GM10266 (cell line): ENCODE results near the gene CDH12.
"Not testable (repeated sequence)": the region's sequence is repeated elsewhere in the genome, so short reads cannot be mapped to it uniquely, and the experiment has no call there.

Experiments used
- DNase-seq: peaks from one replicate; pipeline ENCODE4 v3.0.0; 2012; ENCODE audit errors: extremely low spot score
- CTCF ChIP-seq: IDR thresholded peaks from 2 replicates; pipeline ENCODE4 v1.5.1; 2012; ENCODE audit warnings: mild to moderate bottlenecking, low read depth; ENCODE audit not compliant: control insufficient read depth, insufficient read depth; ENCODE audit errors: missing control alignments

Gene CDH12

DNA sequence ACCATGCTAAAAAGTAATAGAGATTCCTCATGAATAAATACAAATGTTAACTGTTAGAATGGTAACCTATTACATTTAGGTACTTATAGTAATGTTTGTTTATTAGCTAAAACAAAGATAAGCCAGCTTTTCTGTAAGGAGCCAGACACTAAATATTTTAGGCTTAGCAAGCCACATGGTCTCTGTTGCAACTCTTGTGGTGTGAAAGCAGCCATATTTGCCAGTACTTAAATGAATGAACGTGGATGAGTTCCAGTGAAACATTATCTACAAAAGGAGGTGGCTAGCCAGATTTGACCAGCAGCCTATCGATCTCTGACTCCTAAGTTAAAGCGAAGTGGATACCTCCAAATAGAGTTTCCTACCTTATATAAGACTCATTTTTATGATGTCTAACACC, 331.6 kb downstream of the CDH12 start:
- DNase-seq = no peak
- no peak for TF ChIP-seq CTCF

DNA sequence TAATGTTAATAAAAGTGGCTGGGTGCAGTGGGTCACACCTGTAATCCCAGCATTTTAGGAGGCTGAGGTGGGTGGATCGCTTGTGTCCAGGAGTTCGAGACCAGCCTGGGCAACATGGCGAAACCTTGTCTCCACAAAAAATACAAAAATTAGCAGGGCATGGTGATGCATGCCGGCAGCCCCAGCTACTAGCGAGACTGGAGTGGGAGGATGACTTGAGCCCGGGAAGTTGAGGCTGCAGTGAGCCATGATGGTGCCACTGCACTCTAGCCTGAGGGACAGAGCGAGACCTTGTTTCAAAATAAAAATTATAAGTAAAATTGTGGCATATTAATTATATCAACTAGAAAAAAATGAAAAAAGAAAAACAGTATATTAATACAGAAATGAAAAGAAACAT, 336.6 kb downstream of the CDH12 start:
- not testable (repeated sequence) for DNase-seq

DNA sequence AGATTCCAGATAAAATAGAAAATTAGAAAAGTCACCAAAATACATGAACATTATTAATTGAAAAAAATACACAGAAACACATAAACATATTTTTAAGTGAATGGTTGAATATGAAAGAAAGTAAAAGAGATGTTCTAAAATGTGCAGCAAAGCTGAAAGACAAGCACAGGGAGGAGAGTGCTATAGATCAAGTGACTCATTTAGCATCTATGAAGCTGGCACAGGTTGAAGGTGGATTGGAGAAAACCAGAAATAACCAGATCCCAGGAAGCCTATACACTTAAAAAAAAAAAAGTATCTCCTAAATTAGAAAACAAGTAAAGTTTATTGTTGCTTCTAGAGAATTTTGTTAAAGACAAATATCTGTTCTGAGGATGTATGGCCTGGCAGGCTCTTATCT, 338.9 kb downstream of the CDH12 start:
- no peak for TF ChIP-seq CTCF
- DNase-seq = no peak

GRCh38 chr5:22505891-22506290, 347.3 kb downstream of the CDH12 start:
- no peak for TF ChIP-seq CTCF

DNA sequence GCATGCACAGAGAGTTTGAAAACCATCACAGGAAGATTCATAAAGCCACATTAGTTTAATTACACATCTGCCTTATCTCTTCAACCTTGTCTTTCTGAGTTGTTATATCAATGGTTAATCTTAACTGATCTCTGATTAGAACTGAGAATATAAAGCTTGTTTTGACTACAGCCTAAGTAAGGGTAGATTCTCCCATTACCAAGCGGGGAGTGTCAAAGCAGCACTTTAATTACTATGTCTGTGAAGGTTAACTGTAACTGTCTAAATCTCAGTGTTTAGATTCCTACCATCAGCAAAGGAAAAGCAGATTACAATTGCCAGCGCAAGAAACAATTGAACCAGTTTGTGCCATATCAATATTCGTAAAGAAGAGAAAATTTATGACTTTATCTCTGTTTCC, 348.7 kb downstream of the CDH12 start:
- TF ChIP-seq CTCF = no peak
- no peak for DNase-seq

More at GRCh38 chr5:22505891-22506290, 347.3 kb downstream of the CDH12 start:
- DNase-seq = no peak

DNA sequence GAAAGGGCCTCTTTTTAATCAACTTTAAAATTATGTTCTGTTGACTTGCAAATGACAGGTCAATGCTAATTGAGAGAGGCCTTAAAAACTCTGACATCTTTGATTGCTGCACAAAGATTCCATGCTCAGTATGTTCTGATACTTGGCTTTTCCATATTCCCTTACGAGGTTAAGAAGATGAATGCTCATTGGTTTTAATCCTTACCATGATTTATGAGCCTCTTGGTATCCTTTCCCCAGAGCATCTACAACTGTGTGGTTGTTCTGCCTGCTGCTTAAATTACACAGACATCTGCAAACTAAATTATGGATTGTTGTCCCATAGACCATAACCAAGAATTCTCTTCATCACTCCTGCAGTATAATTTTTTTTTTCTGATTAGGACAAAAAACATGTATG, 352.6 kb downstream of the CDH12 start:
- no peak for TF ChIP-seq CTCF
- DNase-seq = no peak

GRCh38 chr5:22496666-22497065, 356.5 kb downstream of the CDH12 start:
- no peak for DNase-seq
- TF ChIP-seq CTCF = no peak

GRCh38 chr5:22495016-22495720, 358.0 kb downstream of the CDH12 start:
- DNase-seq = no peak
- no peak for TF ChIP-seq CTCF
